Measurements from ENCODE around the gene AHRR. TPM values are rescaled to one million over a fixed set of nuclear protein-coding genes. Genes with fewer than 3 reads are reported as not detected.

Gene AHRR
- total and polyA plus RNA-seq, 2 of the 4 experiments (the other 2 are of a cell fraction) = 15.6 to 37.1 TPM

GRCh38 chr5:436641-436975 is 115.1 kb downstream of the AHRR start:
- Histone ChIP-seq H2AK5ac (ENCODE audit: low read depth, low read length) (peak overlapping the region; percentile 80; the same call in 1 of the 2 replicates), H2AK9ac (replicated peaks; ENCODE audit: low read depth, low read length, poor library complexity) (peak overlapping the region; percentile 63), H4K91ac (ENCODE audit: insufficient read depth, low read depth, low read length) (peak overlapping the region; percentile 10; the same call in 1 of the 2 replicates), H3K23ac (ENCODE audit: low read depth, low read length) (no peak overlapping the region), H3K9me1 (ENCODE audit: insufficient read depth, low read length) (no peaks in the 10 kb centered on the region; the same call in 1 of the 2 replicates), H4K5ac (ENCODE audit: low read depth, low read length) (no peak overlapping the region; the same call in 1 of the 2 replicates), H3K9me3 (ENCODE audit: control insufficient read depth, insufficient read depth, low read length) (no peaks in the 10 kb centered on the region), H3K36me3 (ENCODE audit: control insufficient read depth, insufficient read depth, low read length) (peaks cover 28% of the 10 kb centered on the region), H3K27me3 (ENCODE audit: control insufficient read depth, insufficient read depth, low read length) (no peaks in the 10 kb centered on the region), H3K4ac (ENCODE audit: low read depth, low read length) (peak overlapping the region; percentile 67), H2BK5ac (ENCODE audit: low read depth, low read length, poor library complexity, severe bottlenecking) (peak overlapping the region; percentile 11), H2AFZ (replicated peaks; ENCODE audit: low read length, poor library complexity) (peak overlapping the region; percentile 45), H3K14ac (replicated peaks; ENCODE audit: low read depth, low read length) (no peak overlapping the region), H3K27ac (ENCODE audit: insufficient read depth, low read length) (no peak overlapping the region), H3K4me2 (ENCODE audit: low read depth, low read length) (no peak overlapping the region), H3K9ac (ENCODE audit: low read depth, low read length) (no peak overlapping the region), H3K79me1 (ENCODE audit: low read depth in 1 of 2, low read length in 2 of 2) (peaks cover 0 to 40% of the 10 kb centered on the region in 2 experiments; a peak in 3 of 4 replicates), H3K4me3 (ENCODE audit: insufficient read depth, low read depth, low read length) (no peak overlapping the region), H3K18ac (ENCODE audit: low read depth, low read length) (no peak overlapping the region), H4K20me1 (ENCODE audit: insufficient read depth, low read length) (no peaks in the 10 kb centered on the region; the same call in 1 of the 2 replicates), H2BK20ac (ENCODE audit: low read depth, low read length) (peak overlapping the region; percentile 32; the same call in 1 of the 2 replicates), H4K8ac (ENCODE audit: low read depth in 2 of 2, low read length in 2 of 2) (peak overlapping the region in 1 of 2 experiments; percentile 34; a peak in 1 of 4 replicates), H2BK120ac (ENCODE audit: low read depth, low read length) (peak overlapping the region; percentile 68), H2BK15ac (ENCODE audit: low read depth, low read length) (no peak overlapping the region), H3K56ac (ENCODE audit: extremely low read depth, insufficient read depth, low read length) (no peak overlapping the region), H3K4me1 (ENCODE audit: control insufficient read depth, insufficient read depth, low read length) (peaks cover 4% of the 10 kb centered on the region; the same call in 1 of the 2 replicates)
- in situ Hi-C loops (cut with MboI; ENCODE audit: low sequenced_read_pairs) = loop anchor here (5.0 kb wide), 1 partner anchor 124 kb away; no protein-coding TSS in a partner anchor
- CTCF ChIA-PET = no interaction called here
- ATAC-seq (ENCODE audit: low read depth) (no peak), DNase-seq (no peak)
- TF ChIP-seq RAD21 (IDR thresholded peaks at IDR 0.05; ENCODE audit: low read length) (no peak), SMC3 (IDR thresholded peaks at IDR 0.05; ENCODE audit: low read depth, low read length) (no peak), RCOR1 (IDR thresholded peaks at IDR 0.05; ENCODE audit: insufficient replicate concordance, low read length) (no peak), CEBPB (IDR thresholded peaks at IDR 0.05; ENCODE audit: low read depth, low read length) (no peak), FOS (IDR thresholded peaks at IDR 0.05; ENCODE audit: low read depth, low read length) (no peak), BHLHE40 (IDR thresholded peaks at IDR 0.05; ENCODE audit: low read depth, low read length) (no peak), USF2 (IDR thresholded peaks at IDR 0.05; ENCODE audit: low read depth, low read length) (no peak), CHD1 (IDR thresholded peaks at IDR 0.05; ENCODE audit: low read depth, low read length) (no peak), ELK1 (IDR thresholded peaks at IDR 0.05; ENCODE audit: borderline replicate concordance, low read depth, low read length) (no peak), NFE2L2 (IDR thresholded peaks at IDR 0.05; ENCODE audit: low read depth, low read length) (no peak), CTCF (conservative IDR thresholded peaks at IDR 0.05; ENCODE audit: low read depth, low read length) (no peak), MAZ (IDR thresholded peaks at IDR 0.05; ENCODE audit: borderline replicate concordance, low read depth, low read length) (no peak), POLR2A (IDR thresholded peaks at IDR 0.05; ENCODE audit: low read depth, low read length) (no peak), MXI1 (IDR thresholded peaks at IDR 0.05; ENCODE audit: borderline replicate concordance, low read depth, low read length) (no peak), RFX5 (IDR thresholded peaks at IDR 0.05; ENCODE audit: low read depth, low read length) (no peak), MAFK (IDR thresholded peaks at IDR 0.05; ENCODE audit: low read depth, low read length) (no peak)
- intact Hi-C loops (cut with micrococcal nuclease) = loop anchor here (1.0 kb wide), 1 partner anchor 119 kb away; no protein-coding TSS in a partner anchor
- POLR2A ChIA-PET (ENCODE audit: unreplicated experiment) = no interaction called here
- 70% methylated on average over 2 of the region's 5 CpGs; no CpG with 5 or more reads in 1 of the 2 experiments for whole genome bisulfite sequencing, 2 experiments (ENCODE audit: extremely low coverage in 2 of 2, insufficient read length in 1 of 2)
- dilution Hi-C loops (cut with HindIII; ENCODE audit: low sequenced_read_pairs, unreplicated experiment) = no loop called here
- TSS peak; percentile 29 for BruUV-seq (replicated peaks)
